CD4-positive, alpha-beta T cell treated with Interleukin-4 for 1 hour (primary cell): ENCODE data around the gene RABL6.

Experiments
- DNase-seq, 2 donors: peaks; one replicate each; pipeline ENCODE4 v3.0.0-alpha.2; 2020 to 2022

The RABL6 gene

GRCh38 chr9:136848393-136849037, 40.8 kb downstream of the RABL6 start:
- peak in 1 of 2 donors; percentile 36 for DNase-seq

GRCh38 chr9:136849038-136849959, 41.6 kb downstream of the RABL6 start, which contains the start of gene PHPT1:
PHPT1 (plus strand) TSS chr9:136849409; CDS start chr9:136849431, 22 bp downstream.
- peak; percentile 97 for DNase-seq

GRCh38 chr9:136849960-136850865, 42.5 kb downstream of the RABL6 start:
- no peak for DNase-seq

GRCh38 chr9:136850866-136851775, 43.4 kb downstream of the RABL6 start:
- no peak for DNase-seq

- no peak for DNase-seq
Measured at GRCh38 chr9:136851941-136852663, 44.4 kb downstream of the RABL6 start, which contains the start of gene MAMDC4. MAMDC4 (plus strand) TSS chr9:136852346; CDS start chr9:136852417, 71 bp downstream.

- DNase-seq, result no peak
Measured at GRCh38 chr9:136852664-136853595, 45.2 kb downstream of the RABL6 start.

GRCh38 chr9:136853596-136854112, 45.9 kb downstream of the RABL6 start:
- no peak for DNase-seq

GRCh38 chr9:136854113-136854841, 46.5 kb downstream of the RABL6 start:
- DNase-seq, result no peak

GRCh38 chr9:136854842-136855460, 47.2 kb downstream of the RABL6 start:
- DNase-seq, result no peak

- DNase-seq, result no peak
Measured at GRCh38 chr9:136855461-136856078, 47.8 kb downstream of the RABL6 start.

- DNase-seq, result no peak
Measured at GRCh38 chr9:136856079-136856476, 48.3 kb downstream of the RABL6 start.

- no peak for DNase-seq
Measured at GRCh38 chr9:136856541-136857141, 48.9 kb downstream of the RABL6 start.

- DNase-seq, result no peak
Measured at GRCh38 chr9:136857166-136857565, 49.4 kb downstream of the RABL6 start.

GRCh38 chr9:136857581-136858412, 50.0 kb downstream of the RABL6 start:
- no peak for DNase-seq

GRCh38 chr9:136858452-136858843, 50.7 kb downstream of the RABL6 start:
- no peak for DNase-seq
